ENCODE results near the gene TNS3.

- TF ChIP-seq CTCF (IDR thresholded peaks at IDR 0.05): no peak
- no peak for TF ChIP-seq EZH2 (IDR thresholded peaks at IDR 0.05; ENCODE audit: borderline replicate concordance, insufficient read depth, low read depth, low read length, poor library complexity, severe bottlenecking)
Observed at GRCh38 chr7:47298636-47299035, 283.3 kb downstream of the TNS3 start.

Data from B cell (primary cell).